Right ventricle myocardium inferior (tissue), 1 donor: ENCODE data around the gene RBM15. TPM values are rescaled to one million over a fixed set of nuclear protein-coding genes. Genes with fewer than 3 reads are reported as not detected.

Experiments used
- ATAC-seq: fragments of 200-7000 bp; cut with Tn5 transposase; one replicate; pipeline ENCODE4 v1.9.1; 2020; ENCODE audit warnings: mild to moderate bottlenecking, moderate library complexity
- DNase-seq: peaks from one replicate; pipeline ENCODE4 v3.0.0; 2021; ENCODE audit errors: missing footprints
- intact Hi-C: fragments of 100-400 bp; cut with DNase I; formaldehyde crosslinking; loops from one replicate; pipeline ENCODE4 v1.11.0; 2022
- total RNA-seq: library from RNA; stranded (reverse); fragmentation: NEBNext Ultra II Directional; extraction: Animal tissue kit (Norgen Biotek cat#: 25700); gene quantifications from one replicate; pipeline ENCODE4 v1.2.1, GENCODE V29; 2021
- donor health status: DM: no; HTN: yes; CAD: no; lungs with severe emphysema.

Gene RBM15
- total RNA-seq, 1 donor from 2014 or later = 14.7 TPM

GRCh38 chr1:110390096-110390495, 50.9 kb downstream of the RBM15 start:
- peak; percentile 77 for ATAC-seq
- intact Hi-C loops = no loop called here
- DNase-seq = no peak

GRCh38 chr1:110390692-110391245, 51.6 kb downstream of the RBM15 start, which contains the start of gene SLC16A4:
TSS of gene SLC16A4 (minus strand) at chr1:110391026. CDS start at chr1:110389323, 1,703 bp downstream.
- ATAC-seq (peak; percentile 80), DNase-seq (no peak)
- intact Hi-C loops = no loop called here

- no peak for ATAC-seq
- DNase-seq = no peak
- intact Hi-C loops = no loop called here
Measured at GRCh38 chr1:110393286-110393685, 54.1 kb downstream of the RBM15 start.

- ATAC-seq = no peak
- intact Hi-C loops = no loop called here
Measured at GRCh38 chr1:110393691-110394492, 54.7 kb downstream of the RBM15 start.

GRCh38 chr1:110394493-110394820, 55.3 kb downstream of the RBM15 start:
- intact Hi-C loops = no loop called here
- ATAC-seq (no peak), DNase-seq (no peak)

More at GRCh38 chr1:110393691-110394492, 54.7 kb downstream of the RBM15 start:
- DNase-seq = no peak

Other genes with a start within 250 kb of the RBM15 start
- gene UBL4B, start 226.9 kb upstream of the RBM15 start, total RNA-seq = not detected
- not detected for gene SLC6A17, start 188.9 kb upstream of the RBM15 start, total RNA-seq
- 5.1 TPM for gene KCNC4, start 129.1 kb upstream of the RBM15 start, total RNA-seq
- gene SLC16A4, start 51.6 kb downstream of the RBM15 start, total RNA-seq = 2.6 TPM
- 261 TPM for gene LAMTOR5, start 68.3 kb downstream of the RBM15 start, total RNA-seq
- not detected for gene PROK1, start 111.8 kb downstream of the RBM15 start, total RNA-seq
- gene KCNA10, start 179.8 kb downstream of the RBM15 start, total RNA-seq = not detected